CD4-positive, alpha-beta T cell (primary cell): ENCODE measurements around the gene CHST6. TPM values are rescaled to one million over a fixed set of nuclear protein-coding genes. Genes with fewer than 3 reads are reported as not detected.

Experiments used
- ATAC-seq: fragments of 200-7000 bp; cut with Tn5 transposase; one replicate; pipeline ENCODE4 v1.10.0; 2022; ENCODE audit warnings: mild to moderate bottlenecking; ENCODE audit not compliant: poor library complexity
- CTCF ChIA-PET: fragments of 350-600 bp; sonication (Branson Sonifier 250); formaldehyde crosslinking; loops from one replicate; lab custom pipeline; 2021; ENCODE audit warnings: antibody characterized with exemption, inconsistent platforms; lab: Charles Lee
- POLR2A ChIA-PET: fragments of 350-600 bp; sonication (Branson Sonifier 250); formaldehyde crosslinking; loops from one replicate; lab custom pipeline; 2021; ENCODE audit warnings: antibody characterized with exemption, inconsistent platforms; lab: Charles Lee
- DNase-seq, 14 experiments: peaks; one replicate each; pipeline ENCODE4 v3.0.0-alpha.2; 2013 to 2020; ENCODE audit warnings: mixed read lengths in 2 of 14
- H3K27ac ChIP-seq, 2 donors: one replicate each; pipeline versions ENCODE4 v1.5.1 to v1.7.0; 2013; ENCODE audit warnings: low read length in 2 of 2, low read depth in 1 of 2, mild to moderate bottlenecking in 1 of 2
- H3K27me3 ChIP-seq, 2 experiments: 1 replicate in 1 of 2; 2 replicates in 1 of 2; pipeline versions ENCODE4 v1.6.1 to v1.7.0; 2013; ENCODE audit warnings: low read length in 2 of 2, control low read depth in 1 of 2, mild to moderate bottlenecking in 1 of 2, moderate library complexity in 1 of 2; ENCODE audit not compliant: insufficient read depth in 2 of 2, control insufficient read depth in 1 of 2
- H3K36me3 ChIP-seq: one replicate; pipeline ENCODE4 v1.6.1; 2013; ENCODE audit warnings: low read length, control low read depth; ENCODE audit not compliant: insufficient read depth
- H3K4me1 ChIP-seq: one replicate; pipeline ENCODE4 v1.6.1; 2013; ENCODE audit warnings: low read length, control low read depth; ENCODE audit not compliant: insufficient read depth
- H3K4me3 ChIP-seq: one replicate; pipeline ENCODE4 v1.5.1; 2013; ENCODE audit warnings: mild to moderate bottlenecking, low read length, moderate library complexity
- H3K9me3 ChIP-seq, 2 experiments: 1 replicate in 1 of 2; 2 replicates in 1 of 2; pipeline versions ENCODE4 v1.6.1 to v1.7.0; 2013; ENCODE audit warnings: low read length in 2 of 2, mild to moderate bottlenecking in 2 of 2, control low read depth in 1 of 2, moderate library complexity in 1 of 2; ENCODE audit not compliant: control insufficient read depth in 1 of 2, insufficient read depth in 1 of 2
- H3K27ac Mint-ChIP-seq: one replicate; pipeline ENCODE4 v1.8.0; 2020; ENCODE audit warnings: mixed read lengths
- H3K27me3 Mint-ChIP-seq: one replicate; pipeline ENCODE4 v1.8.0; 2021; ENCODE audit warnings: mixed read lengths
- H3K36me3 Mint-ChIP-seq: one replicate; pipeline ENCODE4 v1.8.0; 2021; ENCODE audit warnings: low read depth, mixed read lengths
- H3K4me1 Mint-ChIP-seq: one replicate; pipeline ENCODE4 v1.8.0; 2021; ENCODE audit warnings: low read depth, mixed read lengths
- H3K4me3 Mint-ChIP-seq: one replicate; pipeline ENCODE4 v1.8.0; 2020; ENCODE audit warnings: mild to moderate bottlenecking, mixed read lengths
- H3K9me3 Mint-ChIP-seq: one replicate; pipeline ENCODE4 v1.8.0; 2020; ENCODE audit warnings: mixed read lengths
- CTCF ChIP-seq: fragments of 200-600 bp; IDR thresholded peaks from one replicate; pipeline ENCODE4 v1.8.0; 2022; ENCODE audit warnings: antibody characterized with exemption, mild to moderate bottlenecking
- intact Hi-C, 2 experiments: fragments of 100-400 bp; cut with DNase I in 1 of 2; cut with micrococcal nuclease in 1 of 2; formaldehyde crosslinking; loops; one replicate each; pipeline versions ENCODE4 v1.15.1 to v1.9.0; 2023 to 2025; cut with DNase I, micrococcal nuclease
- total RNA-seq, 174 experiments: library from RNA in 2 of 174; stranded (reverse) in 2 of 174; gene quantifications; one replicate each; pipeline ENCODE4 v1.2.3 and lab custom pipeline; 2021 to 2026

The CHST6 gene
- total RNA-seq, 2 experiments from 2014 or later = not detected

GRCh38 chr16:75514296-75514695, 19.1 kb upstream of the CHST6 start:
- H3K27me3 ChIP-seq = no peaks in the 10 kb centered on the region
- ATAC-seq (no peak), DNase-seq (no peak)
- H3K4me3 ChIP-seq = no peak overlapping the region
- no peak for TF ChIP-seq CTCF
- H3K27me3 Mint-ChIP-seq = no peaks in the 10 kb centered on the region
- H3K4me1 Mint-ChIP-seq = peaks cover 14% of the 10 kb centered on the region
- ChIA-PET CTCF (no interaction called here), POLR2A (no interaction called here)
- H3K4me3 Mint-ChIP-seq = no peak overlapping the region
- intact Hi-C loops = loop anchor here in 1 of 2 experiments (10.0 kb wide), 1 partner anchor 79 kb away; the partner anchor contains the start of gene CFDP1
- H3K9me3 ChIP-seq = no peaks in the 10 kb centered on the region
- no peaks in the 10 kb centered on the region for H3K36me3 ChIP-seq
- no peaks in the 10 kb centered on the region for H3K9me3 Mint-ChIP-seq
- H3K27ac Mint-ChIP-seq = no peak overlapping the region
- no peaks in the 10 kb centered on the region for H3K36me3 Mint-ChIP-seq
- no peak overlapping the region for H3K27ac ChIP-seq
- peaks cover 12% of the 10 kb centered on the region for H3K4me1 ChIP-seq

GRCh38 chr16:75506574-75506973, 11.3 kb upstream of the CHST6 start:
- H3K36me3 ChIP-seq = no peaks in the 10 kb centered on the region
- Mint-ChIP-seq H3K4me1 (no peaks in the 10 kb centered on the region), H3K4me3 (no peak overlapping the region), H3K27ac (no peak overlapping the region), H3K36me3 (no peaks in the 10 kb centered on the region), H3K27me3 (peaks cover 6% of the 10 kb centered on the region), H3K9me3 (no peaks in the 10 kb centered on the region)
- no peaks in the 10 kb centered on the region for H3K9me3 ChIP-seq
- no peak for TF ChIP-seq CTCF
- DNase-seq = peak in 2 of 14 experiments; percentile 56 to 67
- CTCF ChIA-PET = no interaction called here
- intact Hi-C loops = no loop called here
- H3K4me1 ChIP-seq = no peaks in the 10 kb centered on the region
- ATAC-seq = no peak
- POLR2A ChIA-PET = no interaction called here
- peaks cover 0 to 6% of the 10 kb centered on the region in 2 experiments for H3K27me3 ChIP-seq
- no peak overlapping the region for H3K4me3 ChIP-seq
- H3K27ac ChIP-seq = no peak overlapping the region

- peaks cover 6% of the 10 kb centered on the region for H3K27me3 Mint-ChIP-seq
- no peak for DNase-seq
- no peak for ATAC-seq
- H3K9me3 Mint-ChIP-seq = no peaks in the 10 kb centered on the region
- no peak overlapping the region for H3K4me3 ChIP-seq
- CTCF ChIA-PET = no interaction called here
- H3K4me1 Mint-ChIP-seq = no peaks in the 10 kb centered on the region
- H3K9me3 ChIP-seq = no peaks in the 10 kb centered on the region
- no peaks in the 10 kb centered on the region for H3K36me3 ChIP-seq
- peaks cover 0 to 6% of the 10 kb centered on the region in 2 experiments for H3K27me3 ChIP-seq
- H3K4me1 ChIP-seq = no peaks in the 10 kb centered on the region
- no peak overlapping the region for H3K27ac Mint-ChIP-seq
- POLR2A ChIA-PET = no interaction called here
- intact Hi-C loops = no loop called here
- no peak overlapping the region for H3K4me3 Mint-ChIP-seq
- H3K27ac ChIP-seq = no peak overlapping the region
- no peak for TF ChIP-seq CTCF
- H3K36me3 Mint-ChIP-seq = no peaks in the 10 kb centered on the region
These were observed 10.9 kb upstream of the CHST6 start for GRCh38 chr16:75506107-75506506.
